ENCODE measurements around the gene LAMA5.

Gene LAMA5

GRCh38 chr20:62305149-62305764 is 61.9 kb downstream of the LAMA5 start:
- no peak for DNase-seq (ENCODE audit: low read depth in 3 of 3)

GRCh38 chr20:62304331-62305148 is 62.6 kb downstream of the LAMA5 start:
- no peak for DNase-seq (ENCODE audit: low read depth in 3 of 3)

- no peak for DNase-seq (ENCODE audit: low read depth in 3 of 3)
These were observed 63.5 kb downstream of the LAMA5 start for GRCh38 chr20:62303340-62304226.

- no peak for DNase-seq (ENCODE audit: low read depth in 3 of 3)
These were observed 64.1 kb downstream of the LAMA5 start for GRCh38 chr20:62303062-62303339.

GRCh38 chr20:62302341-62303061 is 64.6 kb downstream of the LAMA5 start, which contains the start of gene ADRM1:
TSS of gene ADRM1 (plus strand) at chr20:62302997. CDS start at chr20:62303569, 572 bp downstream.
- peak; percentile 89 to 94 (median 93) for DNase-seq (ENCODE audit: low read depth in 3 of 3)

GRCh38 chr20:62301773-62302340 is 65.3 kb downstream of the LAMA5 start:
- DNase-seq (ENCODE audit: low read depth in 3 of 3) = peak; percentile 74 to 89 (median 82)

GRCh38 chr20:62301111-62301668 is 65.9 kb downstream of the LAMA5 start:
- DNase-seq (ENCODE audit: low read depth in 3 of 3) = no peak

GRCh38 chr20:62300319-62300718 is 66.8 kb downstream of the LAMA5 start:
- DNase-seq (ENCODE audit: low read depth in 3 of 3) = no peak

- DNase-seq (ENCODE audit: low read depth in 3 of 3) = no peak
These were observed 67.4 kb downstream of the LAMA5 start for GRCh38 chr20:62299666-62300236.

- DNase-seq (ENCODE audit: low read depth in 3 of 3) = no peak
These were observed 68.4 kb downstream of the LAMA5 start for GRCh38 chr20:62298577-62299249.

- DNase-seq (ENCODE audit: low read depth in 3 of 3) = no peak
These were observed 69.5 kb downstream of the LAMA5 start for GRCh38 chr20:62297449-62298227.

GRCh38 chr20:62296724-62297448 is 70.2 kb downstream of the LAMA5 start:
- no peak for DNase-seq (ENCODE audit: low read depth in 3 of 3)

GRCh38 chr20:62294516-62294915 is 72.6 kb downstream of the LAMA5 start:
- no peak for DNase-seq (ENCODE audit: low read depth in 3 of 3)

- no peak for DNase-seq (ENCODE audit: low read depth in 3 of 3)
These were observed 73.2 kb downstream of the LAMA5 start for GRCh38 chr20:62293946-62294345.

- no peak for DNase-seq (ENCODE audit: low read depth in 3 of 3)
These were observed 73.9 kb downstream of the LAMA5 start for GRCh38 chr20:62293111-62293784.

- DNase-seq (ENCODE audit: low read depth in 3 of 3) = no peak
These were observed 75.0 kb downstream of the LAMA5 start for GRCh38 chr20:62292108-62292507.

- DNase-seq (ENCODE audit: low read depth in 3 of 3) = no peak
These were observed 75.7 kb downstream of the LAMA5 start for GRCh38 chr20:62291251-62292066.
